A549 (cell line): ENCODE results near the gene RNF5. TPM values are rescaled to one million over a fixed set of nuclear protein-coding genes. Genes with fewer than 3 reads are reported as not detected.

ENCODE experiments used
- ATAC-seq, 2 experiments: fragments of 200-7000 bp in 1 of 2; fragments of >200 bp in 1 of 2; cut with Nextera tagmentation in 1 of 2; cut with Tn5 transposase in 1 of 2; 3 replicates each; pipeline versions ENCODE4 v1.8.0 to v1.9.1; 2018 to 2020; ENCODE audit warnings: mild to moderate bottlenecking in 1 of 2, moderate library complexity in 1 of 2
- CTCF ChIA-PET: fragments of 300-600 bp; sonication (Branson Sonifier 250); formaldehyde crosslinking; extraction: SDS; loops from one replicate; lab custom pipeline; 2021; ENCODE audit warnings: antibody characterized with exemption, inconsistent platforms; lab: Yijun Ruan, JAX
- POLR2A ChIA-PET: fragments of 350-600 bp; formaldehyde crosslinking; extraction: SDS; loops from one replicate; lab custom pipeline; 2021; ENCODE audit warnings: antibody characterized with exemption, inconsistent platforms; lab: Yijun Ruan, JAX
- DNase-seq, 2 experiments: peaks; one replicate each; pipeline versions ENCODE4 v3.0.0 to v3.0.0-alpha.2; 2011 to 2016; ENCODE audit warnings: low read depth in 1 of 2, low spot score in 1 of 2
- FAIRE-seq: peaks from 2 replicates; lab custom pipeline; 2011; peaks lifted over from hg19 to GRCh38; lab: Jason Lieb, UNC
- H3K27ac ChIP-seq, 2 experiments: fragments of >200 bp; sonication (Bioruptor Twin); formaldehyde crosslinking; 3 replicates each; pipeline ENCODE4 v1.5.1; 2016 to 2017
- H3K4me1 ChIP-seq: fragments of >200 bp; sonication (Bioruptor Twin); formaldehyde crosslinking; 3 replicates; pipeline ENCODE4 v1.6.1; 2016
- H3K4me2 ChIP-seq: fragments of >200 bp; sonication (Bioruptor Twin); formaldehyde crosslinking; 3 replicates; pipeline ENCODE4 v1.6.1; 2016
- H3K4me3 ChIP-seq: fragments of >200 bp; sonication (Bioruptor Twin); formaldehyde crosslinking; 3 replicates; pipeline ENCODE4 v1.5.1; 2016
- H3K9me3 ChIP-seq: fragments of >200 bp; sonication (Bioruptor Twin); formaldehyde crosslinking; 3 replicates; pipeline ENCODE4 v1.6.1; 2016
- BHLHE40 ChIP-seq: IDR thresholded peaks from 2 replicates; pipeline ENCODE4 v1.6.1; 2012; ENCODE audit warnings: low read depth, low read length, inconsistent platforms
- CHD4 ChIP-seq: fragments of 200-600 bp; sonication (generic); IDR thresholded peaks from 2 replicates; pipeline ENCODE4 v1.6.1; 2016; ENCODE audit warnings: antibody characterized with exemption, mild to moderate bottlenecking, borderline replicate concordance
- CTCF ChIP-seq: fragments of >200 bp; sonication (Bioruptor Twin); formaldehyde crosslinking; IDR thresholded peaks from 3 replicates; pipeline ENCODE4 v1.5.1; 2016
- E2F6 ChIP-seq: IDR thresholded peaks from 2 replicates; pipeline ENCODE4 v1.6.1; 2012; ENCODE audit warnings: low read depth, borderline replicate concordance
- EP300 ChIP-seq, 2 experiments: fragments of >200 bp; sonication (Bioruptor Twin); formaldehyde crosslinking; IDR thresholded peaks; 2 replicates in 1 of 2; 3 replicates in 1 of 2; pipeline ENCODE4 v1.6.1; 2016 to 2017
- FOSB ChIP-seq: fragments of 250-450 bp; sonication (Bioruptor Pico); IDR thresholded peaks from 2 replicates; pipeline ENCODE4 v1.5.0; 2020; ENCODE audit warnings: mild to moderate bottlenecking, moderate library complexity
- FOSL2 ChIP-seq, 2 experiments: fragments of 450-650 bp in 1 of 2; fragments of >200 bp in 1 of 2; sonication (Bioruptor Twin) in 1 of 2; formaldehyde crosslinking; IDR thresholded peaks; 2 replicates each; pipeline versions ENCODE4 v1.5.0 to v1.6.1; 2016 to 2020; ENCODE audit warnings: mild to moderate bottlenecking in 1 of 2, moderate library complexity in 1 of 2
- GATA3 ChIP-seq: IDR thresholded peaks from 2 replicates; pipeline ENCODE4 v1.6.1; 2012; ENCODE audit warnings: borderline replicate concordance
- HDAC2 ChIP-seq: fragments of 200-600 bp; sonication (generic); IDR thresholded peaks from 2 replicates; pipeline ENCODE4 v1.6.1; 2016
- HEYL ChIP-seq: fragments of 250-450 bp; sonication (Bioruptor Pico); IDR thresholded peaks from 2 replicates; pipeline ENCODE4 v1.8.0; 2021; ENCODE audit warnings: mild to moderate bottlenecking, moderate library complexity
- HOXA7 ChIP-seq: fragments of 250-450 bp; sonication (Bioruptor Pico); IDR thresholded peaks from 2 replicates; pipeline ENCODE4 v1.5.0; 2020; ENCODE audit warnings: mild to moderate bottlenecking, moderate library complexity
- HOXB13 ChIP-seq: fragments of 250-450 bp; sonication (Bioruptor Pico); IDR thresholded peaks from 2 replicates; pipeline ENCODE4 v1.5.0; 2020; ENCODE audit warnings: low read depth, mild to moderate bottlenecking, moderate library complexity
- JUN ChIP-seq, 2 experiments: fragments of >200 bp; sonication (Bioruptor Twin); formaldehyde crosslinking; IDR thresholded peaks; 2 replicates in 1 of 2; 3 replicates in 1 of 2; pipeline ENCODE4 v1.6.1; 2016 to 2017
- JUNB ChIP-seq: fragments of >200 bp; sonication (Bioruptor Twin); formaldehyde crosslinking; IDR thresholded peaks from 2 replicates; pipeline ENCODE4 v1.6.1; 2016
- KDM5A ChIP-seq: fragments of 200-600 bp; sonication (generic); IDR thresholded peaks from 2 replicates; pipeline ENCODE4 v1.6.1; 2016; ENCODE audit warnings: antibody characterized with exemption, mild to moderate bottlenecking
- MAFK ChIP-seq: fragments of 450-650 bp; IDR thresholded peaks from 2 replicates; pipeline ENCODE4 v1.6.1; 2014; ENCODE audit not compliant: partially characterized antibody
- POLR2A ChIP-seq: IDR thresholded peaks from 2 replicates; pipeline ENCODE4 v1.6.1; 2012; ENCODE audit warnings: mild to moderate bottlenecking, low read length
- POLR2AphosphoS2 ChIP-seq: conservative IDR thresholded peaks from 2 replicates; pipeline ENCODE4 v1.6.1; 2012; ENCODE audit warnings: low read length, improper control_type of control experiment, inconsistent platforms
- RARB ChIP-seq: fragments of 250-450 bp; sonication (Bioruptor Pico); IDR thresholded peaks from 2 replicates; pipeline ENCODE4 v1.8.0; 2021; ENCODE audit warnings: mild to moderate bottlenecking, moderate library complexity
- RCOR1 ChIP-seq: fragments of 150-350 bp; IDR thresholded peaks from 2 replicates; pipeline ENCODE4 v1.6.1; 2014; ENCODE audit warnings: antibody characterized with exemption, low read length, low read depth
- RFX5 ChIP-seq: fragments of 450-650 bp; IDR thresholded peaks from 2 replicates; pipeline ENCODE4 v1.7.1; 2014; ENCODE audit warnings: antibody characterized with exemption, mild to moderate bottlenecking, moderate library complexity
- SREBF2 ChIP-seq: fragments of 450-650 bp; IDR thresholded peaks from 2 replicates; pipeline ENCODE4 v1.6.1; 2014; ENCODE audit warnings: mild to moderate bottlenecking, moderate library complexity
- TFCP2L1 ChIP-seq: fragments of 250-450 bp; sonication (Bioruptor Pico); IDR thresholded peaks from 2 replicates; pipeline ENCODE4 v1.5.0; 2021; ENCODE audit warnings: mild to moderate bottlenecking
- ZC3H11A ChIP-seq: fragments of 450-650 bp; IDR thresholded peaks from 2 replicates; pipeline ENCODE4 v1.6.1; 2014; ENCODE audit warnings: antibody characterized with exemption, mild to moderate bottlenecking
- ZFP36 ChIP-seq: fragments of 450-650 bp; IDR thresholded peaks from 2 replicates; pipeline ENCODE4 v1.6.1; 2014; ENCODE audit warnings: borderline replicate concordance; ENCODE audit not compliant: partially characterized antibody
- ZNF302 ChIP-seq: fragments of 250-450 bp; sonication (Bioruptor Pico); IDR thresholded peaks from 2 replicates; pipeline ENCODE4 v1.9.0; 2021; ENCODE audit warnings: inconsistent platforms, mild to moderate bottlenecking, moderate library complexity
- ZSCAN20 ChIP-seq: fragments of 250-450 bp; sonication (Bioruptor Pico); IDR thresholded peaks from 2 replicates; pipeline ENCODE4 v1.8.0; 2022; ENCODE audit warnings: mild to moderate bottlenecking, moderate library complexity
- WGBS: methylation state at CpG from one replicate; pipeline ENCODE4 v1.1.6; 2017; ENCODE audit errors: missing lambda C conversion rate; 5-methylcytosine and 5-hydroxymethylcytosine counted together
- polyA plus RNA-seq, 4 experiments: library from polyadenylated mRNA; depleted of rRNA in 3 of 4; stranded (reverse); fragments of >200 nt; fragmentation: RNase III in 1 of 4; extraction: RNeasy Plus Mini Kit Qiagen cat#74134 plus additional on column Dnase treatment in 1 of 4; gene quantifications; 2 replicates in 3 of 4; 3 replicates in 1 of 4; pipeline ENCODE4 v1.2.3, GENCODE V29; 2011 to 2017
- TF ChIP-seq, protein P1 (sequence below): IDR thresholded peaks from 2 replicates; pipeline ENCODE4 v1.6.1; 2012
- TF ChIP-seq, protein P2 (sequence below): fragments of >200 bp; sonication (Bioruptor Twin); formaldehyde crosslinking; IDR thresholded peaks from 3 replicates; pipeline ENCODE4 v1.6.1; 2016

The RNF5 gene
- polyA plus RNA-seq, 2 of the 4 experiments (the other 2 are of a cell fraction) = 54.1 to 62.7 TPM

GRCh38 chr6:32156891-32157290, 21.3 kb upstream of the RNF5 start:
- ChIA-PET CTCF (interaction anchor here (2.3 kb wide), 1 partner anchor 39 kb away, joined by 16 read pairs; no protein-coding TSS in a partner anchor), POLR2A (no interaction called here)
- peaks cover 14% of the 10 kb centered on the region; the same call in 2 of the 3 replicates for H3K4me1 ChIP-seq
- H3K4me2 ChIP-seq = no peak overlapping the region
- H3K4me3 ChIP-seq = no peak overlapping the region
- FAIRE-seq = no peak
- no peak for TF ChIP-seq KDM5A
- TF ChIP-seq HDAC2 = no peak
- TF ChIP-seq ZSCAN20 = no peak
- TF ChIP-seq JUNB = no peak
- TF ChIP-seq JUN (IDR thresholded peaks at IDR 0.05) = no peak
- TF ChIP-seq MAFK = peak; percentile 50
- TF ChIP-seq, all 56 proteins: peak for 1
- no peak for ATAC-seq
- Histone ChIP-seq H3K27ac (no peak overlapping the region), H3K9me3 (no peaks in the 10 kb centered on the region)
- WGBS = 91% methylated on average over 9 of the region's 9 CpGs
- no peak for DNase-seq

DNA sequence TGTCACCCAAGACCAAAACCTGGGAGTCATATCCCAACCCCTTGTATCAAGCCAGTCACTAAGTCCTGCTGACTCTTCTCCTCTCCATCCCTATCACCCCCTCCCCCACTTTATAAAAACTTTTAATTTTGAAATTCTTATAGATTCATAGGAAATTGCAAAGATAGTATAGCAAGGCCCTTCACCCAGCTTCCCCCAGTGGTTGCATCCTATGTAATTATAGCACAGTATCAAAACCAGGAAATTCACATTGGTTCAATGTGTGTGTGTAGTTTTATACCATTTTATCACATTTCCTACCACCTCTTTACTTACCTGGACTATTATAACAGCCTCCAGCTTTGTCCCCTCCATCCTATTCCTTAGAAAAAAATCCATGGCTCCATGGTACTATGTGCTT, 20.2 kb upstream of the RNF5 start:
- CTCF ChIA-PET = interaction anchor here (2.3 kb wide), 1 partner anchor 40 kb away, joined by 16 read pairs; no protein-coding TSS in a partner anchor
- Histone ChIP-seq H3K9me3 (no peaks in the 10 kb centered on the region), H3K4me2 (no peak overlapping the region), H3K4me3 (no peak overlapping the region), H3K27ac (no peak overlapping the region), H3K4me1 (peaks cover 10% of the 10 kb centered on the region; the same call in 2 of the 3 replicates)
- TF ChIP-seq ZNF302 (no peak), FOSB (CRISPR knock-in tag) (no peak), FOSL2 (IDR thresholded peaks at IDR 0.05) (no peak), FOSL2 (CRISPR knock-in tag; IDR thresholded peaks at IDR 0.05) (no peak), ZC3H11A (no peak), CTCF (no peak)
- DNase-seq (no peak), FAIRE-seq (no peak), ATAC-seq (no peak)
- POLR2A ChIA-PET = no interaction called here

DNA sequence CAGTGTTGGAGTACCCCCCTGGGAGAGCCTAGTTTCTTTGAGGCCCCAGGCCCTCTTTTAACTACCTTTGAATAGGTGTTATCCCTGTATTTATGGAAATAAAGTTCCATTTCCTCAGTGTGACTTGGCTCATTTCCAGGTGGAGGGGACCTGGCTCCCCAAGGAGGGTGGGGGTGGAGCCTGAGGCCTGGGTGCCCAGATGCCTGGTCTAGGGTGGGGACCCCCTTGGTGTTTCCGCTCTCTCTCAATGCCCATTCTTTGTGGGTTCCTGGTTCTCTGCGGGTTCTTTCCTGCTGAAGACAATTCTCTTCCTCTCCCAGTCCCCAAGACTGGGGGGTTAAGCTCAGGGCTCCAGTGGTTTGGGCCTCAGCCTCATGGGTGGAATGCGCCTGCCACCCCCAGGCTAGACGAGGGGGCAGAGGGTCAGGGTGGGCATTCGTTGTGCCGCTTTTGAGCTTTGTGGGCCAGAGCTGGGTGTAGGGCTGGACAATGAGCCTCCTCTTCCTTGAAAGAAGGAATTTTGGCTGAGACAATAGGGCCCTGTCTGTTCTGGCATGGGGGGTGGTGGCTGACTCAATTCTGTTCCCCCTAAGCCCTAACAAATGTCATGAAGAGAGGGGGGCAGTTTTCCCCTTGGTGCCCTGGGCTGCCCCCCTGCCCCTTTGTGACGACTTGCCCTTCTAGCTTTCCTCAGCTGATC, 14.5 kb upstream of the RNF5 start:
- FAIRE-seq (no peak), ATAC-seq (no peak), DNase-seq (no peak)
- Histone ChIP-seq H3K27ac (no peak overlapping the region), H3K4me2 (no peak overlapping the region), H3K4me1 (no peaks in the 10 kb centered on the region), H3K9me3 (no peaks in the 10 kb centered on the region), H3K4me3 (no peak overlapping the region)
- ChIA-PET POLR2A (no interaction called here), CTCF (interaction anchor here (0.9 to 1.3 kb wide), 6 partner anchors 9 to 45 kb away, joined by 3 to 5 read pairs (median 3); no protein-coding TSS in a partner anchor)
- TF ChIP-seq HOXB13 (CRISPR knock-in tag) = no peak
- no peak for TF ChIP-seq E2F6
- TF ChIP-seq SREBF2 = no peak
- no peak for TF ChIP-seq HOXA7 (CRISPR knock-in tag)
- no peak for TF ChIP-seq RFX5
- no peak for TF ChIP-seq CHD4
- TF ChIP-seq, protein P1, sequence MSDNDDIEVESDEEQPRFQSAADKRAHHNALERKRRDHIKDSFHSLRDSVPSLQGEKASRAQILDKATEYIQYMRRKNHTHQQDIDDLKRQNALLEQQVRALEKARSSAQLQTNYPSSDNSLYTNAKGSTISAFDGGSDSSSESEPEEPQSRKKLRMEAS = no peak
- no peak for TF ChIP-seq ZFP36
- no peak for TF ChIP-seq POLR2A
- no peak for TF ChIP-seq ZNF302
- TF ChIP-seq BHLHE40 = no peak
- no peak for TF ChIP-seq RARB
- TF ChIP-seq HEYL (CRISPR knock-in tag) = no peak
- TF ChIP-seq GATA3 = no peak
- TF ChIP-seq RCOR1 = no peak
- no peak for TF ChIP-seq POLR2AphosphoS2
- TF ChIP-seq TFCP2L1 (CRISPR knock-in tag) = no peak
- no peak for TF ChIP-seq EP300 (IDR thresholded peaks at IDR 0.05)
- TF ChIP-seq, protein P2, sequence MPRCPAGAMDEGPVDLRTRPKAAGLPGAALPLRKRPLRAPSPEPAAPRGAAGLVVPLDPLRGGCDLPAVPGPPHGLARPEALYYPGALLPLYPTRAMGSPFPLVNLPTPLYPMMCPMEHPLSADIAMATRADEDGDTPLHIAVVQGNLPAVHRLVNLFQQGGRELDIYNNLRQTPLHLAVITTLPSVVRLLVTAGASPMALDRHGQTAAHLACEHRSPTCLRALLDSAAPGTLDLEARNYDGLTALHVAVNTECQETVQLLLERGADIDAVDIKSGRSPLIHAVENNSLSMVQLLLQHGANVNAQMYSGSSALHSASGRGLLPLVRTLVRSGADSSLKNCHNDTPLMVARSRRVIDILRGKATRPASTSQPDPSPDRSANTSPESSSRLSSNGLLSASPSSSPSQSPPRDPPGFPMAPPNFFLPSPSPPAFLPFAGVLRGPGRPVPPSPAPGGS = no peak
- 93% methylated on average over 3 of the region's 7 CpGs for WGBS
